AG04450 (cell line): ENCODE measurements around the gene FNDC3B. TPM values are rescaled to one million over a fixed set of nuclear protein-coding genes. Genes with fewer than 3 reads are reported as not detected.

Source experiments
- CTCF ChIA-PET: fragments of 300-600, 350-600 bp; formaldehyde crosslinking; extraction: SDS; loops from one replicate; lab custom pipeline; 2022; ENCODE audit warnings: antibody characterized with exemption, inconsistent platforms; lab: Charles Lee
- POLR2A ChIA-PET: fragments of 350-600 bp; formaldehyde crosslinking; extraction: SDS; loops from one replicate; lab custom pipeline; 2021; ENCODE audit warnings: antibody characterized with exemption, inconsistent platforms; lab: Yijun Ruan, JAX
- DNase-seq: peaks from one replicate; pipeline ENCODE4 v3.0.0-alpha.2; 2011; ENCODE audit warnings: low read depth, low spot score
- H3K27ac ChIP-seq: one replicate; pipeline ENCODE4 v1.5.1; 2012; ENCODE audit warnings: low read depth, low read length, control low read depth
- H3K27me3 ChIP-seq: one replicate; pipeline ENCODE4 v1.6.0; 2012; ENCODE audit warnings: low read length; ENCODE audit not compliant: control insufficient read depth, insufficient read depth
- H3K4me3 ChIP-seq: 2 replicates; pipeline ENCODE4 v1.5.1; 2011; ENCODE audit warnings: mild to moderate bottlenecking, low read depth, low read length, control low read depth
- H3K9me3 ChIP-seq: 2 replicates; pipeline ENCODE4 v1.5.1; 2012; ENCODE audit warnings: low read length; ENCODE audit not compliant: control insufficient read depth, insufficient read depth
- polyA plus RNA-seq: library from polyadenylated mRNA; depleted of rRNA; stranded (reverse); fragments of >200 nt; gene quantifications from 2 replicates; pipeline ENCODE4 v1.2.3, GENCODE V29; 2011
- TF ChIP-seq, protein P1 (sequence below): IDR thresholded peaks from 2 replicates; pipeline ENCODE4 v1.5.1; 2011; ENCODE audit warnings: low read depth, low read length, control low read depth, inconsistent platforms

FNDC3B gene
- polyA plus RNA-seq, 1 experiment = 39.5 TPM

- ChIA-PET POLR2A (no interaction called here), CTCF (no interaction called here)
- TF ChIP-seq, protein P1, sequence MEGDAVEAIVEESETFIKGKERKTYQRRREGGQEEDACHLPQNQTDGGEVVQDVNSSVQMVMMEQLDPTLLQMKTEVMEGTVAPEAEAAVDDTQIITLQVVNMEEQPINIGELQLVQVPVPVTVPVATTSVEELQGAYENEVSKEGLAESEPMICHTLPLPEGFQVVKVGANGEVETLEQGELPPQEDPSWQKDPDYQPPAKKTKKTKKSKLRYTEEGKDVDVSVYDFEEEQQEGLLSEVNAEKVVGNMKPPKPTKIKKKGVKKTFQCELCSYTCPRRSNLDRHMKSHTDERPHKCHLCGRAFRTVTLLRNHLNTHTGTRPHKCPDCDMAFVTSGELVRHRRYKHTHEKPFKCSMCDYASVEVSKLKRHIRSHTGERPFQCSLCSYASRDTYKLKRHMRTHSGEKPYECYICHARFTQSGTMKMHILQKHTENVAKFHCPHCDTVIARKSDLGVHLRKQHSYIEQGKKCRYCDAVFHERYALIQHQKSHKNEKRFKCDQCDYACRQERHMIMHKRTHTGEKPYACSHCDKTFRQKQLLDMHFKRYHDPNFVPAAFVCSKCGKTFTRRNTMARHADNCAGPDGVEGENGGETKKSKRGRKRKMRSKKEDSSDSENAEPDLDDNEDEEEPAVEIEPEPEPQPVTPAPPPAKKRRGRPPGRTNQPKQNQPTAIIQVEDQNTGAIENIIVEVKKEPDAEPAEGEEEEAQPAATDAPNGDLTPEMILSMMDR = no peak
- no peak overlapping the region for H3K27ac ChIP-seq
- no peaks in the 10 kb centered on the region for H3K27me3 ChIP-seq
- no peak for DNase-seq
- no peaks in the 10 kb centered on the region for H3K9me3 ChIP-seq
- no peak overlapping the region for H3K4me3 ChIP-seq
These were observed 81.5 kb downstream of the FNDC3B start for GRCh38 chr3:172120912-172121311.

DNA sequence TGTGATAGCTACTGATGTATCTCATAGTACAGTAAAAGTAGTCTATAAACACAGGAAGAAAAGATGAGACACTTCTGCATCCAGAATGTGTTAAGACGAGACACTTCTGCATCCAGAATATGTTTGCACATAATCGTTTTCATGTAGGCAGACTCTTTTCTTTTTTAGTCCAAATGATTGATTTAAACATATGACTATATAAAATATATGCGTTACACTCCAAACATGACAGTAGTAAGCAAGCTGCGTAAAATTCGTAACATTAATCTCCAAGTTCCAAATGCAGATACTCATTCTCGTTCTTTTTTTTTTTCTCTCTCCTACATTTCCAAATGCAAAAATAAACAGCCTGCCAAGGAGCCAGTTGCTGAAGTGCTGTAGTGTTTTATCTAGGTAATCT lies 82.6 kb downstream of the FNDC3B start:
- ChIA-PET CTCF (interaction anchor here (0.7 kb wide), 1 partner anchor 27 kb away, joined by 5 read pairs; no protein-coding TSS in a partner anchor), POLR2A (interaction anchor here (0.7 kb wide), 1 partner anchor 53 kb away, joined by 3 read pairs; no protein-coding TSS in a partner anchor)
- TF ChIP-seq, protein P1 = no peak
- H3K27me3 ChIP-seq = no peaks in the 10 kb centered on the region
- H3K27ac ChIP-seq = no peak overlapping the region
- no peak overlapping the region for H3K4me3 ChIP-seq
- DNase-seq = no peak
- no peaks in the 10 kb centered on the region for H3K9me3 ChIP-seq

DNA sequence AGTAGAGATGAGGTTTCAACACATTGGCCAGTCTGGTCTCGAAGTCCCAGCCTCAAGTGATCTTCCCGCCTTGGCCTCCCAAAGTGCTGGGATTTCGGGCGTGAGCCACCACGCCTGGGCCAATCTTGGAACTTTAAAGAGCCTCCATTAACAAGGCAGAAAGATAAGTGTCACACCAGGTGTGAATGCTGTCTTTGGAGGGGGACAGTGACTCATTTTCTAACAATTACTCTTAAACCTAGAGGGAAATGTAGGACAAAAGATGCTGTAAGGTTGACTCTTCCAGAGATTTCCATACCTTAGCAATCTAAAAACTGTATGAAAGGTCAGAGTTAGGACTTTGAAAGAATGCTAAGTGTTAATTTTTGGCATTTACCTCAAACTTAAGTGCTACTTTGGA lies 84.9 kb downstream of the FNDC3B start:
- ChIA-PET CTCF (no interaction called here), POLR2A (no interaction called here)
- H3K9me3 ChIP-seq = no peaks in the 10 kb centered on the region
- no peaks in the 10 kb centered on the region for H3K27me3 ChIP-seq
- TF ChIP-seq, protein P1 = no peak
- H3K27ac ChIP-seq = no peak overlapping the region
- DNase-seq = no peak
- no peak overlapping the region for H3K4me3 ChIP-seq

DNA sequence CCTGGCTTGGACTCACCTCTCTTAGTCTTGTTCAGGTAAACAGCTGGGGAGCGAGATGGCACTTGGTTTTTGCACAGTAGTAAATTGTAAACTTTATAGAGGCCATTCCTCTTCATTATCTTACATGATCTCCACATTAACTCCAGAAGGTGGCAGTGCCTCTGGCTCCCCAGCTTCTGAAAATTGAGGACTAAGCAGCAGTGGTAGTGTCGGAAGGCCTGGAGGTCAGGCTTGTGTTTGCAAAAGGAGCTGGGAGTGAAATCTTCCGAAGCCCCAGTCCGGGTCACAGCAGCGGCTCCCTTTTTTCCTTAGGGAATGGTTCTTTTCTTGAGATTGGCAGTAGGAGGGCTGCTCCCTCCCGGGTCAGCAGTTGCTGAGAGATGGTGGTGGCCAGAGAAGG lies 85.7 kb downstream of the FNDC3B start:
- TF ChIP-seq, protein P1 = no peak
- ChIA-PET CTCF (no interaction called here), POLR2A (no interaction called here)
- Histone ChIP-seq H3K4me3 (no peak overlapping the region), H3K27ac (peak overlapping the region; percentile 31), H3K9me3 (no peaks in the 10 kb centered on the region), H3K27me3 (no peaks in the 10 kb centered on the region)
- no peak for DNase-seq

- H3K4me3 ChIP-seq = no peak overlapping the region
- DNase-seq = no peak
- CTCF ChIA-PET = interaction anchor here (0.6 to 0.9 kb wide), 2 partner anchors 249 to 353 kb away, joined by 4 read pairs; no protein-coding TSS in a partner anchor
- H3K27me3 ChIP-seq = no peaks in the 10 kb centered on the region
- H3K9me3 ChIP-seq = no peaks in the 10 kb centered on the region
- TF ChIP-seq, protein P1 = no peak
- H3K27ac ChIP-seq = no peak overlapping the region
- POLR2A ChIA-PET = no interaction called here
These were observed 86.6 kb downstream of the FNDC3B start for GRCh38 chr3:172125963-172126457.
